Dendritic cell treated with granulocyte-macrophage colony-stimulating factor and Interleukin-4, amounts not matched to agents 40 ng/mL and 50 ng/mL, for 4 days (primary cell): ENCODE data around the gene MICAL3.
A peak's percentile ranks its signal among the peaks of the same experiment; 100 is the strongest.
"Not testable (repeated sequence)": the region's sequence is repeated elsewhere in the genome, so short reads cannot be mapped to it uniquely, and the experiment has no call there.

Experiments
- H3K27ac Mint-ChIP-seq: one replicate; pipeline ENCODE4 v1.8.0; 2022; ENCODE audit warnings: mild to moderate bottlenecking, mixed read lengths
- H3K27me3 Mint-ChIP-seq: one replicate; pipeline ENCODE4 v1.8.0; 2022; ENCODE audit warnings: mild to moderate bottlenecking, mixed read lengths
- H3K36me3 Mint-ChIP-seq: one replicate; pipeline ENCODE4 v1.8.0; 2022; ENCODE audit warnings: low read depth, mixed read lengths
- H3K4me1 Mint-ChIP-seq: one replicate; pipeline ENCODE4 v1.8.0; 2022; ENCODE audit warnings: low read depth, mixed read lengths
- H3K4me3 Mint-ChIP-seq: one replicate; pipeline ENCODE4 v1.8.0; 2022; ENCODE audit warnings: mild to moderate bottlenecking, moderate library complexity, mixed read lengths
- H3K9me3 Mint-ChIP-seq: one replicate; pipeline ENCODE4 v1.8.0; 2022; ENCODE audit warnings: mixed read lengths
- intact Hi-C: fragments of 100-400 bp; cut with micrococcal nuclease; formaldehyde crosslinking; loops from one replicate; pipeline ENCODE4 v1.15.0; 2022

MICAL3 gene

GRCh38 chr22:17774926-17775685, 249.3 kb downstream of the MICAL3 start:
- intact Hi-C loops: no loop called here
- H3K4me3 Mint-ChIP-seq: peak overlapping the region; percentile 44
- no peaks in the 10 kb centered on the region for H3K27me3 Mint-ChIP-seq
- H3K4me1 Mint-ChIP-seq: peaks cover 80% of the 10 kb centered on the region
- H3K9me3 Mint-ChIP-seq: no peaks in the 10 kb centered on the region
- peak overlapping the region; percentile 100 for H3K27ac Mint-ChIP-seq
- peaks cover 44% of the 10 kb centered on the region for H3K36me3 Mint-ChIP-seq

- no peaks in the 10 kb centered on the region for H3K27me3 Mint-ChIP-seq
- H3K36me3 Mint-ChIP-seq: peaks cover 51% of the 10 kb centered on the region
- no peaks in the 10 kb centered on the region for H3K9me3 Mint-ChIP-seq
- intact Hi-C loops: no loop called here
- peaks cover 80% of the 10 kb centered on the region for H3K4me1 Mint-ChIP-seq
- H3K4me3 Mint-ChIP-seq: peak within 1 kb of the TSS; percentile 96
- H3K27ac Mint-ChIP-seq: peak within 1 kb of the TSS; percentile 100
These were observed 250.0 kb downstream of the MICAL3 start, which contains the start of gene BID for GRCh38 chr22:17774206-17774925. TSS of gene BID (minus strand) at chr22:17774469. CDS start at chr22:17750116, 24,353 bp downstream.

- intact Hi-C loops: no loop called here
These were observed 250.7 kb downstream of the MICAL3 start for GRCh38 chr22:17773606-17774205.

GRCh38 chr22:17772958-17773605, 251.3 kb downstream of the MICAL3 start:
- intact Hi-C loops: no loop called here
- Mint-ChIP-seq H3K4me1 (peaks cover 78% of the 10 kb centered on the region), H3K27ac (peak overlapping the region; percentile 100), H3K27me3 (no peaks in the 10 kb centered on the region), H3K9me3 (no peaks in the 10 kb centered on the region), H3K4me3 (peak overlapping the region; percentile 96), H3K36me3 (peaks cover 59% of the 10 kb centered on the region)

More at GRCh38 chr22:17773606-17774205, 250.7 kb downstream of the MICAL3 start:
- Mint-ChIP-seq H3K36me3 (peaks cover 54% of the 10 kb centered on the region), H3K27me3 (no peaks in the 10 kb centered on the region), H3K4me3 (peak overlapping the region; percentile 96), H3K9me3 (no peaks in the 10 kb centered on the region), H3K4me1 (peaks cover 79% of the 10 kb centered on the region), H3K27ac (peak overlapping the region; percentile 100)

- Mint-ChIP-seq H3K27ac (peak overlapping the region; percentile 100), H3K9me3 (no peaks in the 10 kb centered on the region), H3K36me3 (peaks cover 61% of the 10 kb centered on the region), H3K4me3 (peak overlapping the region; percentile 96), H3K27me3 (no peaks in the 10 kb centered on the region), H3K4me1 (peaks cover 78% of the 10 kb centered on the region)
- intact Hi-C loops: no loop called here
These were observed 252.0 kb downstream of the MICAL3 start for GRCh38 chr22:17772249-17772957.

DNA sequence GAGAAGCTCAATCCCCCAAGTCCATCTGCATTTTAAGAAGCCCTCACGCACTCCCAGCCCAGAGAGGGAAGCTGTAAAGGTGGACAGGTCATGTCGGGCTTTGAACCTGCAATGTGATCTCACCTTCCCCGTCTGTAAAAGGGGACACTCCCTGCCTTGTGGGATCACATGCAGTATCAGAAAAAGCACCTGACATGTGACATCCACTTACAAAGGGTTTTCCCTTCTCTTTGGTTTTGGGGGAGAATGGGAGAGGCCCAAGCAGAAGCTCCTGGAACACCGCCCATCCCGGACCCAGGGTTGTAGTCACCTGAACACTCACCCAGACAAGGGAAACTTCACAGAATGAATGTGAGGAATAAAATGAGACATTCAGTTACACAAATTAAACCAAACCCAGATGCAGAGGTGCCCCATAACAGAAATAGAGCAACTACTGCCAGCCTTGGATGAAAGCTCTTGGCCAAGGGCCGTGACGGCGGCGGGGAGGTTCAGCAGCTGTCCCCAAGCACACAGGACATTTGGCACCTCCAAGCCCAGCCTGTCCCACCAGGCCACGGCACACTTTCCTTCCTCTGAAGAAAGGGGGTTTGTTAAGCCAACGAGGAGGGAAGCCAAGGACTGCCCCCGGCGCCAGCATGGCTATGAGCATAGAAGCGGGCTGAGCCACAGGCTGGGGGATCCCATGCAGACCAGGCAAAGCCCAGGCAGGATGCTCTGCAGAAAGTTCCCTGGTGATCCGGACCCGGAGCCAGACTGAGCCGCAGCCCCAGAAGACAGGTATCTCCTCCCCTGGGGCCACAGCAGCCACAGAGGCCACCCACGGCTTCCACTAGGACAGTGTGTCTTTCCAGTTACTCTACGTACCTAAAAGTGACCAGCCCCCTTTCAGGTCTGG, 253.9 kb downstream of the MICAL3 start:
- intact Hi-C loops: no loop called here
- H3K27me3 Mint-ChIP-seq: no peaks in the 10 kb centered on the region

GRCh38 chr22:17769716-17770082, 254.7 kb downstream of the MICAL3 start:
- H3K9me3 Mint-ChIP-seq: no peaks in the 10 kb centered on the region
- peak overlapping the region; percentile 100 for H3K27ac Mint-ChIP-seq
- H3K4me3 Mint-ChIP-seq: peak overlapping the region; percentile 68
- H3K36me3 Mint-ChIP-seq: peaks cover 63% of the 10 kb centered on the region
- H3K27me3 Mint-ChIP-seq: no peaks in the 10 kb centered on the region
- intact Hi-C loops: no loop called here
- H3K4me1 Mint-ChIP-seq: peaks cover 74% of the 10 kb centered on the region

More for the DNA sequence above, 253.9 kb downstream of the MICAL3 start:
- H3K4me1 Mint-ChIP-seq: peaks cover 74% of the 10 kb centered on the region
- H3K4me3 Mint-ChIP-seq: peak overlapping the region; percentile 96
- peak overlapping the region; percentile 100 for H3K27ac Mint-ChIP-seq
- H3K36me3 Mint-ChIP-seq: peaks cover 60% of the 10 kb centered on the region
- no peaks in the 10 kb centered on the region for H3K9me3 Mint-ChIP-seq

DNA sequence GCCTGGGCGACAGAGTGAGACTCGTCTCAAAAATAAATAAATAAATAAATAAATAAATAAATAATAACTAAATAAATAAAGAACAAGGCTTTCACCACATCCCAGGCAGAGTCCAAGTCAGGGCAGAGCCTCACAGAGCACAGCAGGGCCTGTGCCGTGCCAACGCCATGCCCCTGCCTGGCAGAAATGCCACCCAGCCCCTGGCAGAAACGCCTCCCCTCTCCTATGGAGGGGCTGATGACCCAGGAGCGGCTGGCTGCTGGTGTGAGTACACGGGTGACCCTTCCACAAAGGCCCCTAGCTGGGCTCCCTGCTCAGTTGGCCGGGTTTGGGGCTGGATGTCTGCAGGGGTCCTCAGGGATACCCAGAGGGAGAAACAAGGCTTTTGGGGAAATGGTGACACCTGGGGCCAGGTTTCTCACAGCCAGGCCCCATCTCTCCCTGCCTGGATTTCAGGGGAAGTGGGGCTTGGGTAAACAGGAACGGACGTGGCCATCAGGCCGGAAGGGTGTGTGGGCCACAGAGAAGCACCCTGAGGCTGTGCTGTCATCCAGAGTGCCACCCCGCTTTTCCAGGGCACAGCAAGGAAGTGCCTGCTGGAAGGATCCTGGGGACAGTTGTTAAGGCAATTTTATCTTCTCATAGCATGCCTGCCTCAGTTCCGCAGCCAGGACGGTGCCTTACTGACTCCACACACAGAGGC, 255.2 kb downstream of the MICAL3 start:
- intact Hi-C loops: no loop called here
- Mint-ChIP-seq H3K27ac (peak overlapping the region; percentile 100), H3K4me1 (peaks cover 77% of the 10 kb centered on the region), H3K27me3 (no peaks in the 10 kb centered on the region), H3K9me3 (no peaks in the 10 kb centered on the region), H3K36me3 (peaks cover 68% of the 10 kb centered on the region), H3K4me3 (peak overlapping the region; percentile 68)

DNA sequence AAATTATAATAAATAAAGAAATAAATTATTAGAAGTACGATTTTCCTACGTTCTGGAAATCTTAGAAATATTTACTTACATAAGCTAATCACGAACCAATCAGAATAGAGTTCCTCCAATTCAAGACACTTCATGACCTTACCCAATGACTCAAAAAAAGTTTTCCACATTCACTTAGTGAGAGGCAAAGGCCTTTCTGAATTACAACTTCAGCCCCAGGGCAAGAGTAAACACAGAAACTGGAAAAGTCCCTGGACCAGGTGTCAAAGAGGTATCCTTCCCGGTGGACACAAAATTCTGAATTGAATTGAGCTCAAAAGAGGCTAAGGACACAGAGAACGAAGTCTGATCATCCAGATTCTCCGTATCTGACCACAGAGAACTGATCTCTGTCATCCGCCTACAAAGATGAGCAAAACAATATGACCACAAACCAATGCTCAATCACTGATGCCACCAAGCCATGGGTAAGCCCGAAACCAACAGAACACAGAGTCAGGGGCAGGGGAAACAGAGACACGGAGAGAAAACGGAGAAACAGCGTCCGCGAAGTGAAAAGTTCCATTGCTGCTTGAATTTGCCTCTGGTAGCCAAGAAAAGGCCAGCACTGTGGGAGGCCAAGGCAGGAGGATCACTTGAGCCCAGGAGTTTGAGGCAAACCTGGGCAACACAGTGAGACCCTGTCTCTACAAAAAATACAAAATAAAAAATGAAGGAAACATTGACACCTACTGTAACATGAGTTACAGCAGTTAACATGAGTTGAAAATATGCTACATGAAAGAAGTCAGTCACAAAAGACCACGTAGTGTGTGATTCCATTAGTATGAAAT, 256.9 kb downstream of the MICAL3 start:
- Mint-ChIP-seq H3K27ac (peak overlapping the region; percentile 100), H3K9me3 (no peaks in the 10 kb centered on the region), H3K27me3 (no peaks in the 10 kb centered on the region), H3K4me3 (peak overlapping the region; percentile 48), H3K4me1 (peaks cover 80% of the 10 kb centered on the region), H3K36me3 (peaks cover 59% of the 10 kb centered on the region)
- intact Hi-C loops: no loop called here

- H3K9me3 Mint-ChIP-seq, intact Hi-C loops, H3K4me3 Mint-ChIP-seq, H3K27me3 Mint-ChIP-seq: not testable (repeated sequence)
- Mint-ChIP-seq H3K27ac (peak overlapping the region; percentile 28), H3K4me1 (peaks cover 77% of the 10 kb centered on the region), H3K36me3 (peaks cover 33% of the 10 kb centered on the region)
These were observed 259.5 kb downstream of the MICAL3 start for GRCh38 chr22:17764852-17765251.

DNA sequence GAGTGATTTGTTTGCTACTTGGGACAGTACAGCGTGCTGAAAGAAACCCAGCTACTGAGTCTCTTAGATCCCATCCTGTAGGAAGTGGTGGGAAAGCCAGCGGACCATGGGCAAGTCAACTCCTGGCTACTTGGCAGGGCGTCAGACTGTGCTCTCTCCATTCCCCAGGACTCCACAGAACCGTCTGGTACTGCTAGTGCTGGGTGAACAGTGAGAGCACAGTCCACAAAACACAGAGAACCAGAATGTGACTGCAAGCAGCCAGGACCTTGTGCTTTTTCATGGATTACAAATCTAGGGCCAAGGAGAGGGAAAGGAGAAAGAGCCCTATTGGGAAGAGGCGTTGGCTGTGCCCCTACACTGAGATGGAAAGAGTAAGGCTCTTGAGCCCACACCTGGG, 260.3 kb downstream of the MICAL3 start:
- H3K27ac Mint-ChIP-seq: peak overlapping the region; percentile 28
- no peaks in the 10 kb centered on the region for H3K9me3 Mint-ChIP-seq
- peaks cover 26% of the 10 kb centered on the region for H3K36me3 Mint-ChIP-seq
- no peaks in the 10 kb centered on the region for H3K27me3 Mint-ChIP-seq
- peaks cover 69% of the 10 kb centered on the region for H3K4me1 Mint-ChIP-seq
- H3K4me3 Mint-ChIP-seq: no peak overlapping the region
- intact Hi-C loops: no loop called here
